ENCODE measurements around the gene NRBP1.

The NRBP1 gene

GRCh38 chr2:27428213-27428977, at the start of gene NRBP1:
Gene NRBP1 (plus strand): TSS chr2:27428631. CDS start chr2:27433274, 4,643 bp downstream.
- peak; percentile 90 to 94 for DNase-seq

GRCh38 chr2:27378809-27379290, 49.6 kb upstream of the NRBP1 start:
- no peak for DNase-seq

- DNase-seq: no peak
Measured at GRCh38 chr2:27379383-27379835, 49.0 kb upstream of the NRBP1 start.

GRCh38 chr2:27379836-27380625, 48.4 kb upstream of the NRBP1 start:
- DNase-seq: peak in 1 of 2 experiments; percentile 70

- peak; percentile 90 to 91 for DNase-seq
Measured at GRCh38 chr2:27380626-27381545, 47.5 kb upstream of the NRBP1 start, which contains the start of gene ZNF513. Gene ZNF513 (minus strand): TSS chr2:27380734. CDS start chr2:27380526, 208 bp downstream.

GRCh38 chr2:27381577-27382181, 46.8 kb upstream of the NRBP1 start:
- DNase-seq: no peak

- DNase-seq: no peak
Measured at GRCh38 chr2:27390822-27391679, 37.4 kb upstream of the NRBP1 start.

GRCh38 chr2:27393225-27393624, 35.2 kb upstream of the NRBP1 start:
- no peak for DNase-seq

GRCh38 chr2:27398962-27399361, 29.5 kb upstream of the NRBP1 start:
- no peak for DNase-seq

GRCh38 chr2:27400348-27401135, 27.9 kb upstream of the NRBP1 start:
- no peak for DNase-seq

GRCh38 chr2:27407798-27408491, 20.5 kb upstream of the NRBP1 start:
- DNase-seq: peak; percentile 44 to 55

- DNase-seq: peak in 1 of 2 experiments; percentile 22
Measured at GRCh38 chr2:27408601-27409320, 19.7 kb upstream of the NRBP1 start.

GRCh38 chr2:27409321-27410073, 18.9 kb upstream of the NRBP1 start, which contains the start of gene PPM1G:
Gene PPM1G (minus strand): TSS chr2:27409591. CDS start chr2:27409422, 169 bp downstream.
- peak; percentile 88 to 94 for DNase-seq

GRCh38 chr2:27412419-27413152, 15.8 kb upstream of the NRBP1 start:
- DNase-seq: no peak

- DNase-seq: no peak
Measured at GRCh38 chr2:27416151-27416550, 12.3 kb upstream of the NRBP1 start.

- no peak for DNase-seq
Measured at GRCh38 chr2:27420996-27421395, 7.4 kb upstream of the NRBP1 start.

- DNase-seq: no peak
Measured at GRCh38 chr2:27421660-27422250, 6.7 kb upstream of the NRBP1 start.

Data from NCI-H1930 (cell line).